ENCODE results near the gene TMEM143.

GRCh38 chr19:48403606-48404005 is 39.9 kb upstream of the TMEM143 start:
- no peak for TF ChIP-seq SUZ12 (IDR thresholded peaks at IDR 0.05; ENCODE audit: extremely low read depth, insufficient read depth, insufficient read length)
- no peak for TF ChIP-seq YY1 (IDR thresholded peaks at IDR 0.05; ENCODE audit: insufficient read depth, insufficient read length)
- TF ChIP-seq ZNF274 (IDR thresholded peaks at IDR 0.05; ENCODE audit: low read depth, low read length): no peak

All from NT2/D1 (cell line).